NT2/D1 (cell line): ENCODE results near the gene HYOU1.

ENCODE experiments used
- SUZ12 ChIP-seq: IDR thresholded peaks from 2 replicates; pipeline ENCODE4 v1.6.1; 2011; ENCODE audit not compliant: insufficient read length, insufficient read depth; ENCODE audit errors: extremely low read depth
- YY1 ChIP-seq: IDR thresholded peaks from 2 replicates; pipeline ENCODE4 v1.6.1; 2011; ENCODE audit not compliant: insufficient read length, insufficient read depth
- ZNF274 ChIP-seq: IDR thresholded peaks from 2 replicates; pipeline ENCODE4 v1.6.1; 2011; ENCODE audit warnings: mild to moderate bottlenecking, low read depth, low read length

GRCh38 chr11:119094816-119095065 is 37.7 kb upstream of the HYOU1 start:
- TF ChIP-seq ZNF274 (no peak), YY1 (no peak), SUZ12 (no peak)
